ENCODE measurements around the gene HTR6. TPM values are rescaled to one million over a fixed set of nuclear protein-coding genes. Genes with fewer than 3 reads are reported as not detected.

HTR6 gene
- total RNA-seq, 4 donors from 2014 or later, result not detected

- DNase-seq (no peak), ATAC-seq (no peak)
- H3K27me3 ChIP-seq, result peaks cover 7 to 22% (median 21%) of the 10 kb centered on the region in 3 donors
- no peak for TF ChIP-seq POLR2A (IDR thresholded peaks at IDR 0.05)
- TF ChIP-seq CTCF (IDR thresholded peaks at IDR 0.05 in 4 of 5, conservative IDR thresholded peaks at IDR 0.05 in 1 of 5), result no peak
- no peaks in the 10 kb centered on the region for H3K36me3 ChIP-seq
- no peak overlapping the region for H3K4me3 ChIP-seq
- H3K27ac ChIP-seq, result no peak overlapping the region
- in situ Hi-C loops (cut with MboI; ENCODE audit: low sequenced_read_pairs in 4 of 4) (no loop called here), intact Hi-C loops (cut with DNase I; ENCODE audit: low total_unique reads) (no loop called here)
- no peaks in the 10 kb centered on the region for H3K4me1 ChIP-seq
- H3K9me3 ChIP-seq, result no peaks in the 10 kb centered on the region
These were observed 6.1 kb downstream of the HTR6 start for GRCh38 chr1:19670787-19671186.

- Histone ChIP-seq H3K4me3 (no peak overlapping the region), H3K36me3 (no peaks in the 10 kb centered on the region), H3K27ac (no peak overlapping the region), H3K27me3 (peaks cover 0 to 8% (median 8%) of the 10 kb centered on the region in 3 donors), H3K4me1 (no peaks in the 10 kb centered on the region), H3K9me3 (no peaks in the 10 kb centered on the region)
- intact Hi-C loops (cut with DNase I; ENCODE audit: low total_unique reads), result no loop called here
- DNase-seq, result no peak
- no peak for ATAC-seq
- in situ Hi-C loops (cut with MboI; ENCODE audit: low sequenced_read_pairs in 4 of 4), result no loop called here
- TF ChIP-seq CTCF (IDR thresholded peaks at IDR 0.05 in 4 of 5, conservative IDR thresholded peaks at IDR 0.05 in 1 of 5), result no peak
- TF ChIP-seq POLR2A (IDR thresholded peaks at IDR 0.05), result no peak
These were observed 7.6 kb downstream of the HTR6 start for GRCh38 chr1:19672237-19672636.

- Histone ChIP-seq H3K27me3 (peaks cover 0 to 4% (median 0%) of the 10 kb centered on the region in 3 donors), H3K4me1 (no peaks in the 10 kb centered on the region), H3K36me3 (no peaks in the 10 kb centered on the region), H3K9me3 (no peaks in the 10 kb centered on the region), H3K27ac (no peak overlapping the region), H3K4me3 (no peak overlapping the region)
- ATAC-seq (no peak), DNase-seq (no peak)
- TF ChIP-seq POLR2A (IDR thresholded peaks at IDR 0.05) (no peak), CTCF (IDR thresholded peaks at IDR 0.05 in 4 of 5, conservative IDR thresholded peaks at IDR 0.05 in 1 of 5) (no peak)
- in situ Hi-C loops (cut with MboI; ENCODE audit: low sequenced_read_pairs in 4 of 4) (no loop called here), intact Hi-C loops (cut with DNase I; ENCODE audit: low total_unique reads) (no loop called here)
These were observed 11.1 kb downstream of the HTR6 start for GRCh38 chr1:19675797-19676196.

- peak; percentile 18 to 33 for ATAC-seq
- TF ChIP-seq POLR2A (IDR thresholded peaks at IDR 0.05) (no peak), CTCF (IDR thresholded peaks at IDR 0.05 in 4 of 5, conservative IDR thresholded peaks at IDR 0.05 in 1 of 5) (no peak)
These were observed 11.8 kb downstream of the HTR6 start for GRCh38 chr1:19676438-19676922.

GRCh38 chr1:19678493-19678892 is 13.8 kb downstream of the HTR6 start:
- in situ Hi-C loops (cut with MboI; ENCODE audit: low sequenced_read_pairs in 4 of 4), result no loop called here
- TF ChIP-seq POLR2A (IDR thresholded peaks at IDR 0.05) (no peak), CTCF (IDR thresholded peaks at IDR 0.05 in 4 of 5, conservative IDR thresholded peaks at IDR 0.05 in 1 of 5) (no peak)
- intact Hi-C loops (cut with DNase I; ENCODE audit: low total_unique reads), result no loop called here

More at GRCh38 chr1:19676438-19676922, 11.8 kb downstream of the HTR6 start:
- peaks cover 0 to 4% (median 0%) of the 10 kb centered on the region in 3 donors for H3K27me3 ChIP-seq
- H3K4me3 ChIP-seq, result no peak overlapping the region
- intact Hi-C loops (cut with DNase I; ENCODE audit: low total_unique reads) (no loop called here), in situ Hi-C loops (cut with MboI; ENCODE audit: low sequenced_read_pairs in 4 of 4) (no loop called here)
- no peaks in the 10 kb centered on the region for H3K9me3 ChIP-seq
- peak; percentile 19 to 60 for DNase-seq
- no peak overlapping the region for H3K27ac ChIP-seq
- H3K4me1 ChIP-seq, result no peaks in the 10 kb centered on the region
- no peaks in the 10 kb centered on the region for H3K36me3 ChIP-seq

More at GRCh38 chr1:19678493-19678892, 13.8 kb downstream of the HTR6 start:
- no peak overlapping the region for H3K4me3 ChIP-seq
- H3K9me3 ChIP-seq, result no peaks in the 10 kb centered on the region
- H3K27me3 ChIP-seq, result no peaks in the 10 kb centered on the region
- H3K27ac ChIP-seq, result no peak overlapping the region
- H3K4me1 ChIP-seq, result no peaks in the 10 kb centered on the region
- no peak for ATAC-seq
- no peak for DNase-seq
- no peaks in the 10 kb centered on the region for H3K36me3 ChIP-seq

Data from gastrocnemius medialis (tissue), 4 donors.